GM19025 (cell line): ENCODE results near the gene TIMP3.
"Not testable (repeated sequence)": the region's sequence is repeated elsewhere in the genome, so short reads cannot be mapped to it uniquely, and the experiment has no call there.

Experiments used
- ATAC-seq: cut with Tn5 transposase; IDR thresholded peaks from one replicate; pipeline ENCODE4 v1.9.1; 2021; ENCODE audit warnings: mild to moderate bottlenecking, low read depth, moderate library complexity; ENCODE audit not compliant: unreplicated experiment

Gene TIMP3

GRCh38 chr22:32801537-32802236, at the start of gene TIMP3:
TIMP3 (plus strand) TSS chr22:32801705; CDS start chr22:32802002, 297 bp downstream.
- no peak for ATAC-seq

- no peak for ATAC-seq
These were observed 49.2 kb upstream of the TIMP3 start for GRCh38 chr22:32752326-32752725.

GRCh38 chr22:32752816-32753520, 48.5 kb upstream of the TIMP3 start:
- no peak for ATAC-seq

GRCh38 chr22:32753591-32753990, 47.9 kb upstream of the TIMP3 start:
- no peak for ATAC-seq

GRCh38 chr22:32754413-32755041, 47.0 kb upstream of the TIMP3 start:
- ATAC-seq: no peak

- ATAC-seq: not testable (repeated sequence)
These were observed 44.3 kb upstream of the TIMP3 start for GRCh38 chr22:32757086-32757762.

GRCh38 chr22:32758866-32759385, 42.6 kb upstream of the TIMP3 start:
- no peak for ATAC-seq

GRCh38 chr22:32760396-32760795, 41.1 kb upstream of the TIMP3 start:
- no peak for ATAC-seq

- ATAC-seq: no peak
These were observed 40.7 kb upstream of the TIMP3 start for GRCh38 chr22:32760815-32761214.

GRCh38 chr22:32761251-32761903, 40.1 kb upstream of the TIMP3 start:
- no peak for ATAC-seq

- ATAC-seq: no peak
These were observed 37.0 kb upstream of the TIMP3 start for GRCh38 chr22:32764330-32765131.

GRCh38 chr22:32765132-32765618, 36.3 kb upstream of the TIMP3 start:
- ATAC-seq: no peak

- no peak for ATAC-seq
These were observed 29.7 kb upstream of the TIMP3 start for GRCh38 chr22:32771756-32772155.

GRCh38 chr22:32775957-32776356, 25.5 kb upstream of the TIMP3 start:
- no peak for ATAC-seq

- no peak for ATAC-seq
These were observed 25.1 kb upstream of the TIMP3 start for GRCh38 chr22:32776397-32776796.

- ATAC-seq: no peak
These were observed 24.7 kb upstream of the TIMP3 start for GRCh38 chr22:32776802-32777201.

GRCh38 chr22:32777987-32778386, 23.5 kb upstream of the TIMP3 start:
- no peak for ATAC-seq

GRCh38 chr22:32780726-32781310, 20.7 kb upstream of the TIMP3 start:
- no peak for ATAC-seq

GRCh38 chr22:32781695-32782094, 19.8 kb upstream of the TIMP3 start:
- no peak for ATAC-seq
